Measurements from ENCODE around the gene GPX7.
A peak's percentile ranks its signal among the peaks of the same experiment; 100 is the strongest.

GPX7 gene

DNA sequence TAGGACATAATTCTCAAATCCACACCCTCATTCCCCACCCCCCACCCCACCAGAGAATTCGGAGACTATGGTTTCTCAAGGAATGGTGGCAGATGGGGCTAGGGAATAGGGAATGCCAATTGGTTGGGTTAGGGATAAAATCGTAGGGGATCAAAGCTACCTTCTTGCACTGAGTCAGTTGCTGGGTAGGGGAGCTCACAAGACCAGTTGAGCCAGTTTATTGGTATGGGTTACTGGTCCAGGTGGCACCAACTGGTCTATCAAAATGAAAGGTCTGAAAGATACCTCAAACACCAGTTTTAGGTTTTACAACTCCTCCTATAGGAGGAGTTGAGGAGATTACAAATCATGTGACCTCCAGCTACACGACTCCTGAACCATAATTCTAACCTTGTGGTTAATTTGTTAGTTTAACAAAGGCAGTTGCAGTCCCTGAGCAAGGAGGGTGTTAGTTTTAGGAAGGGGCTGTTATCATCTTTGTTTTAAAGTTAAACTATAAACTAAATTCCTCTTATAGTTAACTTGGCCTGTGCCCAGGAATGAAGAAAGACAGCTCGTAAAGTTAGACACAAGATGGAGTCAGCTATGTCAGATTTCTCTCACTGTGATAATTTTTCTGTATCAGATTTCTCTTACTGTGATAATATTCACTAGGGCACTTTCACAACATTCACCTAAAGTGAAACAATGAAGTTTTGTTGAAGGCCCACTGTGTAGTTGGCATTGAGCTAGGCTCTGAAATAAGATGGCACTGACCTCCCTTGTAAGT is 33.3 kb downstream of the GPX7 start:
- DNase-seq (ENCODE audit: insufficient read length, low spot score), result no peak
- TF ChIP-seq PAX5 (IDR thresholded peaks at IDR 0.05; ENCODE audit: insufficient read depth, low read length, severe bottlenecking), result no peak
- no peak for TF ChIP-seq SPI1 (IDR thresholded peaks at IDR 0.05; ENCODE audit: low read depth, low read length)
- no peak for TF ChIP-seq TAF1 (IDR thresholded peaks at IDR 0.05; ENCODE audit: low read depth, low read length)
- no peak for TF ChIP-seq POLR2AphosphoS5 (IDR thresholded peaks at IDR 0.05; ENCODE audit: low read depth, low read length)
- TF ChIP-seq POU2F2 (IDR thresholded peaks at IDR 0.05; ENCODE audit: low read depth, low read length), result no peak
- no peak for TF ChIP-seq POLR2A (IDR thresholded peaks at IDR 0.05; ENCODE audit: low read depth, low read length)
- FAIRE-seq, result peak; percentile 28

GRCh38 chr1:52636721-52637695 is 34.8 kb downstream of the GPX7 start:
- TF ChIP-seq POU2F2 (IDR thresholded peaks at IDR 0.05; ENCODE audit: low read depth, low read length) (no peak; the same call in 1 of the 2 replicates), POLR2AphosphoS5 (IDR thresholded peaks at IDR 0.05; ENCODE audit: low read depth, low read length) (no peak), SPI1 (IDR thresholded peaks at IDR 0.05; ENCODE audit: low read depth, low read length) (peak; percentile 100), PAX5 (IDR thresholded peaks at IDR 0.05; ENCODE audit: insufficient read depth, low read length, severe bottlenecking) (peak; percentile 84), POLR2A (IDR thresholded peaks at IDR 0.05; ENCODE audit: low read depth, low read length) (no peak), TAF1 (IDR thresholded peaks at IDR 0.05; ENCODE audit: low read depth, low read length) (no peak)
- DNase-seq (ENCODE audit: insufficient read length, low spot score) (peak; percentile 46), FAIRE-seq (peak; percentile 97)

GRCh38 chr1:52637946-52638345 is 35.8 kb downstream of the GPX7 start:
- TF ChIP-seq POLR2AphosphoS5 (IDR thresholded peaks at IDR 0.05; ENCODE audit: low read depth, low read length), result no peak
- no peak for TF ChIP-seq TAF1 (IDR thresholded peaks at IDR 0.05; ENCODE audit: low read depth, low read length)
- TF ChIP-seq PAX5 (IDR thresholded peaks at IDR 0.05; ENCODE audit: insufficient read depth, low read length, severe bottlenecking), result no peak
- TF ChIP-seq POU2F2 (IDR thresholded peaks at IDR 0.05; ENCODE audit: low read depth, low read length), result no peak
- no peak for TF ChIP-seq POLR2A (IDR thresholded peaks at IDR 0.05; ENCODE audit: low read depth, low read length)
- TF ChIP-seq SPI1 (IDR thresholded peaks at IDR 0.05; ENCODE audit: low read depth, low read length), result no peak
- DNase-seq (ENCODE audit: insufficient read length, low spot score) (no peak), FAIRE-seq (no peak)

DNA sequence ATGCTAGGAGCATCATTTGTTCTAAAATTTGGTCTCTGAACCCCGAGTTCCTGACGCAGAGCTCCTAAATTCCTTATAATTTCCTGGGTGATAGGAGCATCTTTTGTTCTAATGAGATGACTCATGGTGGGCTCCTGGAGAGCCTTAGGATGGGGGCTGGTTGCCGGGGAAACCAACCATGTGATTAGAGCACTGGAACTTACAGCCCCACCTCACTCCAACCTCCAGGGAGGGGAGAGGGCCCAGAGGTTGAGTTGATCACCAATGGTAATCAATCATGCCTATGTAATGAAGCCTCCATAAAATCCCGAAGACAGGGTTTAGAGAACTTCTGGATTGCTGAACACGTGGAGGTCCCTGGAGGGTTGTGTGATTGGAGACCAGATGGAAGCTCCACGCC is 38.5 kb downstream of the GPX7 start:
- no peak for FAIRE-seq
- no peak for DNase-seq (ENCODE audit: insufficient read length, low spot score)

DNA sequence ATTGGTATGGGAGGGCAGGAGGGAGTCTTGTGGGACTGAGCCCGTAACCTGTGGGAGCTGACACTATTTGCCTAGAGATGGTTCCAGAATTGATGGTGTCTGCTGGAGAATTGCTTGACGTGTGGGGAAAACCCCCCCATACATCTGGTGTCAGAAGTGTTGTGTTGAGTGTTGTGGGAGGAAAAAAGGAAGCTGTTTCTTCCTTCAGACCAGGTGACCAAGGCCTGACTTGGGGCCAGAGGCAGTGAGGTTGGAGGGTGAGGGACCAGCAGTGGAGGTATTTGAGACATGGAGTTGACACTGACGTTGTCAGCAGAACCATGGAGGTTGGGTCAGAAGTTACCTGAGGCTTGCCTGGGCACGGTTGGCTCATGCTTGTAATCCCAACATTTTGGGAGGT is 39.1 kb downstream of the GPX7 start:
- DNase-seq (ENCODE audit: insufficient read length, low spot score) (no peak), FAIRE-seq (peak; percentile 69)
- no peak for TF ChIP-seq SPI1 (IDR thresholded peaks at IDR 0.05; ENCODE audit: low read depth, low read length)
- no peak for TF ChIP-seq PAX5 (IDR thresholded peaks at IDR 0.05; ENCODE audit: insufficient read depth, low read length, severe bottlenecking)
- TF ChIP-seq POLR2AphosphoS5 (IDR thresholded peaks at IDR 0.05; ENCODE audit: low read depth, low read length), result no peak
- TF ChIP-seq POLR2A (IDR thresholded peaks at IDR 0.05; ENCODE audit: low read depth, low read length), result no peak
- TF ChIP-seq POU2F2 (IDR thresholded peaks at IDR 0.05; ENCODE audit: low read depth, low read length), result no peak
- no peak for TF ChIP-seq TAF1 (IDR thresholded peaks at IDR 0.05; ENCODE audit: low read depth, low read length)

More for the DNA sequence above, 38.5 kb downstream of the GPX7 start:
- TF ChIP-seq PAX5 (IDR thresholded peaks at IDR 0.05; ENCODE audit: insufficient read depth, low read length, severe bottlenecking), result no peak
- TF ChIP-seq POLR2A (IDR thresholded peaks at IDR 0.05; ENCODE audit: low read depth, low read length), result no peak
- no peak for TF ChIP-seq POLR2AphosphoS5 (IDR thresholded peaks at IDR 0.05; ENCODE audit: low read depth, low read length)
- no peak for TF ChIP-seq POU2F2 (IDR thresholded peaks at IDR 0.05; ENCODE audit: low read depth, low read length)
- TF ChIP-seq SPI1 (IDR thresholded peaks at IDR 0.05; ENCODE audit: low read depth, low read length), result no peak
- TF ChIP-seq TAF1 (IDR thresholded peaks at IDR 0.05; ENCODE audit: low read depth, low read length), result no peak

DNA sequence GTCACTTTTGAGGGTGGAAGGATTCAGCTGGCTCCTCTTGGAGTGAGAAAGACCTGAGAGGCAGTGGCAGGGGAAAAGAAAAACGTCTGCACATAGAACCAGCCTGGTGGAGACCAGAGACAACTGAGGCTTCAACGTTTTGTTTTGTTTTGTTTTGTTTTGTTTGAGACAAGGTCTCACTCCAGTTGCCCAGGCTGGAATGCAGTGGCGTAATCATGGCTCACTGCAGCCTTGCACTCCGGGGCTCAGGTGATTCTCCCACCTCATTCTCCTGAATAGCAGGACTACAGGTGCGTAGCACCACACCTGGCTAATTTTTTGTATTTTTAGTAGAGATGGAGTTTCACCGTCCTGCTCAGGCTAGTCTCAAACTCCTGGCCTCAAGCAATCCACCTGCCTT is 43.1 kb downstream of the GPX7 start:
- no peak for FAIRE-seq
- DNase-seq (ENCODE audit: insufficient read length, low spot score), result no peak
- no peak for TF ChIP-seq PAX5 (IDR thresholded peaks at IDR 0.05; ENCODE audit: insufficient read depth, low read length, severe bottlenecking)
- TF ChIP-seq TAF1 (IDR thresholded peaks at IDR 0.05; ENCODE audit: low read depth, low read length), result no peak
- no peak for TF ChIP-seq SPI1 (IDR thresholded peaks at IDR 0.05; ENCODE audit: low read depth, low read length)
- no peak for TF ChIP-seq POLR2AphosphoS5 (IDR thresholded peaks at IDR 0.05; ENCODE audit: low read depth, low read length)
- TF ChIP-seq POU2F2 (IDR thresholded peaks at IDR 0.05; ENCODE audit: low read depth, low read length), result no peak
- no peak for TF ChIP-seq POLR2A (IDR thresholded peaks at IDR 0.05; ENCODE audit: low read depth, low read length)

GRCh38 chr1:52651904-52652303 is 49.7 kb downstream of the GPX7 start:
- TF ChIP-seq TAF1 (IDR thresholded peaks at IDR 0.05; ENCODE audit: low read depth, low read length) (no peak), POLR2A (IDR thresholded peaks at IDR 0.05; ENCODE audit: low read depth, low read length) (no peak), POLR2AphosphoS5 (IDR thresholded peaks at IDR 0.05; ENCODE audit: low read depth, low read length) (no peak), POU2F2 (IDR thresholded peaks at IDR 0.05; ENCODE audit: low read depth, low read length) (no peak), SPI1 (IDR thresholded peaks at IDR 0.05; ENCODE audit: low read depth, low read length) (no peak), PAX5 (IDR thresholded peaks at IDR 0.05; ENCODE audit: insufficient read depth, low read length, severe bottlenecking) (no peak)
- no peak for DNase-seq (ENCODE audit: insufficient read length, low spot score)
- FAIRE-seq, result no peak

DNA sequence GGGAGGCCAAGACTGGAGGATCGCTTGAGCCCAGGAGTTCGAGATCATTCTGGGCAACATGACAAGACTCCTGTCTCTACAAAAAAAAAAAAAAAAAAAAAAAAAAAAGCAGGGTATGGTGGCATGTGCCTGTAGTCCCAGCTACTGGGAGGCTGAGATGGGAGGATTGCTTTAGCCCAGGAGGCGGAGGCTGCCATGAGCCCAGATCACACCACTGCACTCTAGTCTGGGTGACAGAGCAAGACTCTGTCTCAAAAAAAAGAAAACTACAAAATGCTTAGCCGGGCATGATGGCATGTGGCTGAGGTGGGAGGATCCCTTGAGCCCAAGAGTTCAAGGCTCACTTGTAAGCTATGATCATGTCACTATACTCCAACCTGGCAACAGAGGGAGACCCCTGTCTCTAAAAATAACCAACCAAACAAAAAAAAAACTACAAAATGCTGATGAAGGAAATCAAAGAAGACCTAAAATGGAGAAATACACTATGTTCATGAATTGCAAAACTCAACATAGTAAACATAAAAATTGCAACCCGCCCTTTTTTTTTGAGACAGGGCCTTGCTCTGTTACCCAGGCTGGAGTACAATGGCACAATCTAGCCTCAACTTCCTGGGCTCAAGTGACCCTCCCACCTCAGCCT is 51.2 kb downstream of the GPX7 start:
- FAIRE-seq (no peak), DNase-seq (ENCODE audit: insufficient read length, low spot score) (no peak)
- TF ChIP-seq PAX5 (IDR thresholded peaks at IDR 0.05; ENCODE audit: insufficient read depth, low read length, severe bottlenecking) (no peak), POLR2A (IDR thresholded peaks at IDR 0.05; ENCODE audit: low read depth, low read length) (no peak), TAF1 (IDR thresholded peaks at IDR 0.05; ENCODE audit: low read depth, low read length) (no peak), POU2F2 (IDR thresholded peaks at IDR 0.05; ENCODE audit: low read depth, low read length) (no peak), SPI1 (IDR thresholded peaks at IDR 0.05; ENCODE audit: low read depth, low read length) (no peak), POLR2AphosphoS5 (IDR thresholded peaks at IDR 0.05; ENCODE audit: low read depth, low read length) (no peak)

Measured in GM12891 (cell line).